ENCODE results near the gene TMEM237.
"Not testable (repeated sequence)": the region's sequence is repeated elsewhere in the genome, so short reads cannot be mapped to it uniquely, and the experiment has no call there.

Gene TMEM237

GRCh38 chr2:201674298-201674697 lies 31.0 kb upstream of the TMEM237 start:
- TF ChIP-seq, protein P1, sequence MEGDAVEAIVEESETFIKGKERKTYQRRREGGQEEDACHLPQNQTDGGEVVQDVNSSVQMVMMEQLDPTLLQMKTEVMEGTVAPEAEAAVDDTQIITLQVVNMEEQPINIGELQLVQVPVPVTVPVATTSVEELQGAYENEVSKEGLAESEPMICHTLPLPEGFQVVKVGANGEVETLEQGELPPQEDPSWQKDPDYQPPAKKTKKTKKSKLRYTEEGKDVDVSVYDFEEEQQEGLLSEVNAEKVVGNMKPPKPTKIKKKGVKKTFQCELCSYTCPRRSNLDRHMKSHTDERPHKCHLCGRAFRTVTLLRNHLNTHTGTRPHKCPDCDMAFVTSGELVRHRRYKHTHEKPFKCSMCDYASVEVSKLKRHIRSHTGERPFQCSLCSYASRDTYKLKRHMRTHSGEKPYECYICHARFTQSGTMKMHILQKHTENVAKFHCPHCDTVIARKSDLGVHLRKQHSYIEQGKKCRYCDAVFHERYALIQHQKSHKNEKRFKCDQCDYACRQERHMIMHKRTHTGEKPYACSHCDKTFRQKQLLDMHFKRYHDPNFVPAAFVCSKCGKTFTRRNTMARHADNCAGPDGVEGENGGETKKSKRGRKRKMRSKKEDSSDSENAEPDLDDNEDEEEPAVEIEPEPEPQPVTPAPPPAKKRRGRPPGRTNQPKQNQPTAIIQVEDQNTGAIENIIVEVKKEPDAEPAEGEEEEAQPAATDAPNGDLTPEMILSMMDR (IDR thresholded peaks at IDR 0.05; ENCODE audit: low read depth, low read length, missing control alignments) = no peak
- no peak for DNase-seq (ENCODE audit: low read depth)
- H3K4me3 ChIP-seq (ENCODE audit: low read depth, low read length) = no peak overlapping the region

GRCh38 chr2:201673546-201673945 lies 30.2 kb upstream of the TMEM237 start:
- TF ChIP-seq, protein P1 (IDR thresholded peaks at IDR 0.05; ENCODE audit: low read depth, low read length, missing control alignments) = no peak
- DNase-seq (ENCODE audit: low read depth) = no peak

DNA sequence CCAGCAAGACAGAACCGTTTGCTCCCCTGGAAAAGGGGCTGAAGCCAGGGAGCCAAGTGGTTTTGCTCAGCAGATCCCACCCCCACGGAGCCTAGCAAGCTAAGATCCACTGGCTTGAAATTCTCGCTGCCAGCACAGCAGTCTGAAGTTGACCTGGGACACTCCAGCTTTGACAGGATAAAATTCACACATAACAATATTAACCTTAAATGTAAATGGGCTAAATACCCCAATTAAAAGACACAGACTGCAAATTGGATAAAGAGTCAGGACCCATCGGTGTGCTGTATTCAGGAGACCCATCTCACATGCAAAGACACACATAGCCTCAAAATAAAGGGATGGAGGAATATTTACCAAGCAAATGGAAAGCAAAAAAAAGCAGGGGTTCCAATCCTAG lies 27.9 kb upstream of the TMEM237 start:
- not testable (repeated sequence) for H3K4me3 ChIP-seq (ENCODE audit: low read depth, low read length); DNase-seq (ENCODE audit: low read depth)

More at GRCh38 chr2:201673546-201673945, 30.2 kb upstream of the TMEM237 start:
- no peak overlapping the region for H3K4me3 ChIP-seq (ENCODE audit: low read depth, low read length)

DNA sequence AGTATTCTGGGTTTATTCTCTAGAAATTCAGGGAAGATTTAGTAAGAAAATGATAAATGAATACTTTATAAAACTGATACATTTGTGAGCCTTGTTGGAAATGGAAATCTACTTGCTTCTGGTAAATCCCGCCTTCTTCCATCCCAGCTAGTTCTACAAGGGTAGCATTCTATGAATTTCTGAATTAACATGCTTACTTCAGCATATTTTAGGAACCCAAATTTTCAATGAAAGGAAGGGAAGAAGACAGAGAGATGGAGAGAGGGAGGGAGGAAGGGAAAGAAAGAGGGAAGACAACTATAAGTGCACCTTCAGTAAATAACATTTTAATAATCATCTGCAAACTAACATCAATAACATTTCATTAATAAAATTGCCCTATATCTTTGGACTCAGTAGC lies 26.6 kb upstream of the TMEM237 start:
- no peak overlapping the region for H3K4me3 ChIP-seq (ENCODE audit: low read depth, low read length)
- TF ChIP-seq, protein P1 (IDR thresholded peaks at IDR 0.05; ENCODE audit: low read depth, low read length, missing control alignments) = no peak
- no peak for DNase-seq (ENCODE audit: low read depth)

- no peak for DNase-seq (ENCODE audit: low read depth)
- no peak overlapping the region for H3K4me3 ChIP-seq (ENCODE audit: low read depth, low read length)
- TF ChIP-seq, protein P1 (IDR thresholded peaks at IDR 0.05; ENCODE audit: low read depth, low read length, missing control alignments) = no peak
Measured at GRCh38 chr2:201668402-201668910, 25.2 kb upstream of the TMEM237 start.

GRCh38 chr2:201664334-201664733 lies 21.0 kb upstream of the TMEM237 start:
- TF ChIP-seq, protein P1 (IDR thresholded peaks at IDR 0.05; ENCODE audit: low read depth, low read length, missing control alignments) = no peak
- H3K4me3 ChIP-seq (ENCODE audit: low read depth, low read length) = no peak overlapping the region
- no peak for DNase-seq (ENCODE audit: low read depth)

GRCh38 chr2:201661366-201661765 lies 18.1 kb upstream of the TMEM237 start:
- H3K4me3 ChIP-seq (ENCODE audit: low read depth, low read length) = no peak overlapping the region
- DNase-seq (ENCODE audit: low read depth) = no peak
- TF ChIP-seq, protein P1 (IDR thresholded peaks at IDR 0.05; ENCODE audit: low read depth, low read length, missing control alignments) = no peak
